Measurements from ENCODE around the gene AMN1. TPM values are rescaled to one million over a fixed set of nuclear protein-coding genes. Genes with fewer than 3 reads are reported as not detected.
"Not testable (repeated sequence)": the region's sequence is repeated elsewhere in the genome, so short reads cannot be mapped to it uniquely, and the experiment has no call there.

The AMN1 gene
- polyA plus RNA-seq, 1 donor (not counting 4 experiments of a cell fraction or from before 2014, with no cell fraction given) = 11.3 TPM

DNA sequence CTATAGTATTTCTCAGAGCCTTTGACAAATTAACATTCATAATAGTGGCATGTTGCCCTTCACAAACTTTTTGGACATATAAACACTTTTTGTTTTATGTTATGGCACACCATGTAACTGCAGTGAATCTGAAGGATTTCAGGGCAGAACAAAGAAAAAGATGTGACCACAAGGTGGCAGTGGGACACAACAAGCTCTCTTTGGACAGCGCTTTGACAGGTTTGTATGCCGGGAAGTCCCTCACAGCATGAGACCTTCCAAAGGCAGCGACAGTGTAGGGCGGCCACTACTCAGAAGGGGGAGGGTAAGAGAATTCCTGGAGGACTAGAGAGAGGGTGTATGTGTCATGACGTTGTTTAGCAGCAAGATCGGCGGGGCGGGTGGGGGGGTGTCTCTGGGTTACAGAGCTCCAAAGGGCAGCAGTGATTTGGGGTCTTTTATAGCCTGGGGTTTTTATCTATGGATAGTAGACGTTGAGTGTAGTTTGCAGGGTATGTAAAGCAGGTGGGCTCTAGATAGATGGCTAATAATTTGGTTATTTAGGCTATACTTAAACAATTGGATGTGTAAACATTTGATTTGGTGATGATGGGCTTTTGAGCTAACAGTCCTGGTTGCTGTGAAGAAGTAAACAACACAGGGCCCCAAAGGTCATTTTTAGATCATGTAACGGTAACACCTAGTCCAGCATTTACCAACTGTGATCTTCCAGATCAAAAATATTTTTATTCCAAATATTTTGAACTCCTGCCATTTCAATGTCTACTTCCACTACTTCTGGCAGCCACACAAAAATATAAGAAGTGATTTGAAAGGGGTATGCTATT is 46.5 kb downstream of the AMN1 start:
- DNase-seq (ENCODE audit: low read depth, low spot score) = peak; percentile 38
- no peak overlapping the region for H3K4me2 ChIP-seq (ENCODE audit: control insufficient read depth, extremely low read depth, insufficient read depth, low read depth, low read length)
- H3K36me3 ChIP-seq (ENCODE audit: control insufficient read depth in 2 of 2, extremely low read depth in 1 of 2, insufficient read depth in 2 of 2, low read length in 2 of 2) = no peaks in the 10 kb centered on the region
- no peak overlapping the region for H2AFZ ChIP-seq (ENCODE audit: control insufficient read depth, low read length)
- no peaks in the 10 kb centered on the region for H3K79me2 ChIP-seq (ENCODE audit: control insufficient read depth, insufficient read depth, low read length)
- H3K27me3 ChIP-seq (ENCODE audit: control insufficient read depth, extremely low read depth, insufficient read depth, low read length) = no peaks in the 10 kb centered on the region
- no peaks in the 10 kb centered on the region for H3K9me3 ChIP-seq (ENCODE audit: control insufficient read depth, low read depth, low read length)
- H3K9ac ChIP-seq (ENCODE audit: control insufficient read depth, extremely low read depth, insufficient read depth, low read length) = no peak overlapping the region
- dilution Hi-C loops (cut with MboI; ENCODE audit: extremely low pct_ligation_motif_present, low sequenced_read_pairs) = no loop called here
- no peaks in the 10 kb centered on the region for H3K4me1 ChIP-seq (ENCODE audit: control insufficient read depth, extremely low read depth, insufficient read depth, low read length)
- no peak overlapping the region for H3K27ac ChIP-seq (ENCODE audit: control insufficient read depth, insufficient read depth, low read length)
- peak; percentile 78 for FAIRE-seq
- no peak for TF ChIP-seq EZH2 (IDR thresholded peaks at IDR 0.05; ENCODE audit: low read length)
- TF ChIP-seq, protein P1, sequence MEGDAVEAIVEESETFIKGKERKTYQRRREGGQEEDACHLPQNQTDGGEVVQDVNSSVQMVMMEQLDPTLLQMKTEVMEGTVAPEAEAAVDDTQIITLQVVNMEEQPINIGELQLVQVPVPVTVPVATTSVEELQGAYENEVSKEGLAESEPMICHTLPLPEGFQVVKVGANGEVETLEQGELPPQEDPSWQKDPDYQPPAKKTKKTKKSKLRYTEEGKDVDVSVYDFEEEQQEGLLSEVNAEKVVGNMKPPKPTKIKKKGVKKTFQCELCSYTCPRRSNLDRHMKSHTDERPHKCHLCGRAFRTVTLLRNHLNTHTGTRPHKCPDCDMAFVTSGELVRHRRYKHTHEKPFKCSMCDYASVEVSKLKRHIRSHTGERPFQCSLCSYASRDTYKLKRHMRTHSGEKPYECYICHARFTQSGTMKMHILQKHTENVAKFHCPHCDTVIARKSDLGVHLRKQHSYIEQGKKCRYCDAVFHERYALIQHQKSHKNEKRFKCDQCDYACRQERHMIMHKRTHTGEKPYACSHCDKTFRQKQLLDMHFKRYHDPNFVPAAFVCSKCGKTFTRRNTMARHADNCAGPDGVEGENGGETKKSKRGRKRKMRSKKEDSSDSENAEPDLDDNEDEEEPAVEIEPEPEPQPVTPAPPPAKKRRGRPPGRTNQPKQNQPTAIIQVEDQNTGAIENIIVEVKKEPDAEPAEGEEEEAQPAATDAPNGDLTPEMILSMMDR (optimal IDR thresholded peaks at IDR 0.05 in 1 of 3, IDR thresholded peaks at IDR 0.05 in 1 of 3, conservative IDR thresholded peaks at IDR 0.05 in 1 of 3; ENCODE audit: extremely low read depth in 1 of 3, insufficient read depth in 2 of 3, low read length in 3 of 3) = peak; percentile 73 to 84 (median 82)
- H4K20me1 ChIP-seq (ENCODE audit: control insufficient read depth, extremely low read depth, insufficient read depth, low read length) = no peaks in the 10 kb centered on the region
- no peak overlapping the region for H3K4me3 ChIP-seq (ENCODE audit: control insufficient read depth in 2 of 3, extremely low read depth in 1 of 3, insufficient read depth in 2 of 3, low read depth in 1 of 3, low read length in 3 of 3)
- no peaks in the 10 kb centered on the region for H3K9me1 ChIP-seq (ENCODE audit: control insufficient read depth, extremely low read depth, insufficient read depth, low read length)

DNA sequence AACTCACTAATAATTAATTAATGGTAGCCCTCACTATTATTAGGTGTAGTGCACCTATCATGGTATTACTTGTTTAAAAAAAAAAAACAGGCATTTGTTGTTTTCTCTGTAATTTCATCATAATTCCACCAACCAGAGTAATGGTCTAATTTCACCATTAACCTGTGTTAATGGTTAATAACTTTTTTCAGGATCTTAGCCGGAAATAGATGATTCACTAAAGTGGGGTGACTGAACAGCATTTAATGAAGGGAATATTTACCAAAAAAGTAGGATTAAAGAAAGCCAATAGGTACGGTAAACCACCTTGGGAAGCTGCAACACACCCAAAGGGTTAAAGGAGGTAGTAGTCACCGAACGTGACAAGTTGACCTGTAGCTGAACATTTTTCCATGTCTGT is 56.3 kb downstream of the AMN1 start:
- no peak for FAIRE-seq
- dilution Hi-C loops (cut with MboI; ENCODE audit: extremely low pct_ligation_motif_present, low sequenced_read_pairs) = no loop called here

DNA sequence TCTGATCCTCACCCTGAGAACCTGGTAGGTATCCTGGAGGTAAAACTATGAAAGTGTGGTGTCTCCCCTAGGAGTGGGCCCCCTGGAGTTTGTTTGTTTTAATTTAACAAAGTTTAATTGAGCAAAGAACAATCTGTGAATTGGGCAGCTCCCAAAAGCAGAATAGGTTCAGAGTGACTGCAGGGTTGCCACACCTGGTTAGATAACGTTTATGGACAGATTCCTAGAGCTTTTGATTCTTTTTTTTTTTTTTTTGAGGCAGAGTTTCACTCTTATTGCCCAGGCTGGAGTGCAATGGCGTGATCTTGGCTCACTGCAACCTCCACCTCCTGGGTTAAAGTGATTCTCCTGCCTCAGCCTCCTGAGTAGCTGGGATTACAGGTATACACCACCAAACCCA is 59.2 kb downstream of the AMN1 start:
- H3K4me1 ChIP-seq (ENCODE audit: control insufficient read depth, extremely low read depth, insufficient read depth, low read length); H3K9me3 ChIP-seq (ENCODE audit: control insufficient read depth, low read depth, low read length); H3K27ac ChIP-seq (ENCODE audit: control insufficient read depth, insufficient read depth, low read length); H2AFZ ChIP-seq (ENCODE audit: control insufficient read depth, low read length); H3K9ac ChIP-seq (ENCODE audit: control insufficient read depth, extremely low read depth, insufficient read depth, low read length); DNase-seq (ENCODE audit: low read depth, low spot score); FAIRE-seq; H3K9me1 ChIP-seq (ENCODE audit: control insufficient read depth, extremely low read depth, insufficient read depth, low read length); H3K4me3 ChIP-seq (ENCODE audit: control insufficient read depth in 2 of 3, extremely low read depth in 1 of 3, insufficient read depth in 2 of 3, low read depth in 1 of 3, low read length in 3 of 3); H3K27me3 ChIP-seq (ENCODE audit: control insufficient read depth, extremely low read depth, insufficient read depth, low read length); H4K20me1 ChIP-seq (ENCODE audit: control insufficient read depth, extremely low read depth, insufficient read depth, low read length); dilution Hi-C loops (cut with MboI; ENCODE audit: extremely low pct_ligation_motif_present, low sequenced_read_pairs); H3K36me3 ChIP-seq (ENCODE audit: control insufficient read depth in 2 of 2, extremely low read depth in 1 of 2, insufficient read depth in 2 of 2, low read length in 2 of 2); H3K4me2 ChIP-seq (ENCODE audit: control insufficient read depth, extremely low read depth, insufficient read depth, low read depth, low read length); H3K79me2 ChIP-seq (ENCODE audit: control insufficient read depth, insufficient read depth, low read length): not testable (repeated sequence)

More for the DNA sequence above, 56.3 kb downstream of the AMN1 start:
- no peaks in the 10 kb centered on the region for H3K27me3 ChIP-seq (ENCODE audit: control insufficient read depth, extremely low read depth, insufficient read depth, low read length)
- H3K9me1 ChIP-seq (ENCODE audit: control insufficient read depth, extremely low read depth, insufficient read depth, low read length) = no peaks in the 10 kb centered on the region
- no peak overlapping the region for H3K4me3 ChIP-seq (ENCODE audit: control insufficient read depth in 2 of 3, extremely low read depth in 1 of 3, insufficient read depth in 2 of 3, low read depth in 1 of 3, low read length in 3 of 3)
- no peaks in the 10 kb centered on the region for H3K36me3 ChIP-seq (ENCODE audit: control insufficient read depth in 2 of 2, extremely low read depth in 1 of 2, insufficient read depth in 2 of 2, low read length in 2 of 2)
- TF ChIP-seq, protein P1 (optimal IDR thresholded peaks at IDR 0.05 in 1 of 3, IDR thresholded peaks at IDR 0.05 in 1 of 3, conservative IDR thresholded peaks at IDR 0.05 in 1 of 3; ENCODE audit: extremely low read depth in 1 of 3, insufficient read depth in 2 of 3, low read length in 3 of 3) = no peak
- no peak for TF ChIP-seq EZH2 (IDR thresholded peaks at IDR 0.05; ENCODE audit: low read length)
- H3K4me1 ChIP-seq (ENCODE audit: control insufficient read depth, extremely low read depth, insufficient read depth, low read length) = no peaks in the 10 kb centered on the region
- H3K4me2 ChIP-seq (ENCODE audit: control insufficient read depth, extremely low read depth, insufficient read depth, low read depth, low read length) = no peak overlapping the region
- H2AFZ ChIP-seq (ENCODE audit: control insufficient read depth, low read length) = no peak overlapping the region
- H3K9me3 ChIP-seq (ENCODE audit: control insufficient read depth, low read depth, low read length) = no peaks in the 10 kb centered on the region
- no peaks in the 10 kb centered on the region for H3K79me2 ChIP-seq (ENCODE audit: control insufficient read depth, insufficient read depth, low read length)
- H3K27ac ChIP-seq (ENCODE audit: control insufficient read depth, insufficient read depth, low read length) = no peak overlapping the region
- no peaks in the 10 kb centered on the region for H4K20me1 ChIP-seq (ENCODE audit: control insufficient read depth, extremely low read depth, insufficient read depth, low read length)
- DNase-seq (ENCODE audit: low read depth, low spot score) = no peak
- H3K9ac ChIP-seq (ENCODE audit: control insufficient read depth, extremely low read depth, insufficient read depth, low read length) = no peak overlapping the region

Data from keratinocyte (primary cell).